K562 (cell line): ENCODE data around the gene TENM4.

Experiments
- CBX1 ChIP-seq: sonication (generic); IDR thresholded peaks from 2 replicates; pipeline ENCODE4 v1.6.1; 2016; ENCODE audit warnings: antibody characterized with exemption, low read depth, mild to moderate bottlenecking
- DPF2 ChIP-seq: fragments of 450-650 bp; IDR thresholded peaks from 2 replicates; pipeline ENCODE4 v1.6.1; 2016
- HCFC1 ChIP-seq: IDR thresholded peaks from 2 replicates; pipeline ENCODE4 v1.6.1; 2012; ENCODE audit warnings: low read depth, low read length, improper control_type of control experiment
- JUND ChIP-seq, 2 experiments: IDR thresholded peaks; 2 replicates in 1 of 2; 3 replicates in 1 of 2; pipeline ENCODE4 v1.6.1; 2011; ENCODE audit warnings: borderline replicate concordance in 2 of 2, low read depth in 2 of 2, low read length in 2 of 2, improper control_type of control experiment in 1 of 2, missing biosample characterization in 1 of 2, missing genetic modification characterization in 1 of 2, missing genetic modification reagents in 1 of 2
- KDM5B ChIP-seq: fragments of 200-600 bp; sonication (generic); IDR thresholded peaks from 2 replicates; pipeline ENCODE4 v1.6.1; 2012; ENCODE audit warnings: low read depth, mild to moderate bottlenecking, moderate library complexity, low read length, control low read depth, inconsistent platforms; ENCODE audit not compliant: insufficient replicate concordance
- SP1 ChIP-seq: sonication (generic); formaldehyde crosslinking; IDR thresholded peaks from 2 replicates; pipeline ENCODE4 v1.8.1; 2022; ENCODE audit warnings: mild to moderate bottlenecking, missing genetic modification reagents
- TBP ChIP-seq: optimal IDR thresholded peaks from 2 replicates; pipeline ENCODE3; 2011; ENCODE audit warnings: low read depth, low read length, improper control_type of control experiment
- ZNF780A ChIP-seq: fragments of 250-450 bp; sonication (Bioruptor Pico); IDR thresholded peaks from 2 replicates; pipeline ENCODE4 v1.5.0; 2021; ENCODE audit warnings: mild to moderate bottlenecking
- TF ChIP-seq, protein P1 (sequence below), 3 experiments: IDR thresholded peaks in 2 of 3; conservative IDR thresholded peaks in 1 of 3; 2 replicates each; pipeline ENCODE4 v1.5.1; 2011 to 2012; ENCODE audit warnings: low read length in 3 of 3, mild to moderate bottlenecking in 3 of 3, control low read depth in 2 of 3, improper control_type of control experiment in 1 of 3, inconsistent platforms in 1 of 3, low read depth in 1 of 3, mixed read lengths in 1 of 3, moderate library complexity in 1 of 3; ENCODE audit not compliant: insufficient read depth in 2 of 3

GRCh38 chr11:79043726-79044125 lies 397.1 kb downstream of the TENM4 start:
- TF ChIP-seq ZNF780A (CRISPR knock-in tag) (no peak), TBP (no peak), SP1 (CRISPR knock-in tag) (no peak), HCFC1 (no peak), JUND (IDR thresholded peaks at IDR 0.05; ENCODE audit: borderline replicate concordance, low read depth, low read length) (no peak), JUND (tag; IDR thresholded peaks at IDR 0.05; ENCODE audit: borderline replicate concordance, low read depth, low read length) (no peak), DPF2 (no peak), CBX1 (no peak), KDM5B (no peak)
- TF ChIP-seq, protein P1, sequence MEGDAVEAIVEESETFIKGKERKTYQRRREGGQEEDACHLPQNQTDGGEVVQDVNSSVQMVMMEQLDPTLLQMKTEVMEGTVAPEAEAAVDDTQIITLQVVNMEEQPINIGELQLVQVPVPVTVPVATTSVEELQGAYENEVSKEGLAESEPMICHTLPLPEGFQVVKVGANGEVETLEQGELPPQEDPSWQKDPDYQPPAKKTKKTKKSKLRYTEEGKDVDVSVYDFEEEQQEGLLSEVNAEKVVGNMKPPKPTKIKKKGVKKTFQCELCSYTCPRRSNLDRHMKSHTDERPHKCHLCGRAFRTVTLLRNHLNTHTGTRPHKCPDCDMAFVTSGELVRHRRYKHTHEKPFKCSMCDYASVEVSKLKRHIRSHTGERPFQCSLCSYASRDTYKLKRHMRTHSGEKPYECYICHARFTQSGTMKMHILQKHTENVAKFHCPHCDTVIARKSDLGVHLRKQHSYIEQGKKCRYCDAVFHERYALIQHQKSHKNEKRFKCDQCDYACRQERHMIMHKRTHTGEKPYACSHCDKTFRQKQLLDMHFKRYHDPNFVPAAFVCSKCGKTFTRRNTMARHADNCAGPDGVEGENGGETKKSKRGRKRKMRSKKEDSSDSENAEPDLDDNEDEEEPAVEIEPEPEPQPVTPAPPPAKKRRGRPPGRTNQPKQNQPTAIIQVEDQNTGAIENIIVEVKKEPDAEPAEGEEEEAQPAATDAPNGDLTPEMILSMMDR (IDR thresholded peaks at IDR 0.05 in 2 of 3, conservative IDR thresholded peaks at IDR 0.05 in 1 of 3; ENCODE audit: insufficient read depth in 2 of 3, low read depth in 1 of 3, low read length in 3 of 3) = no peak
